OCI-LY3 (cell line): Measurements from ENCODE around the gene RUSF1.
"Not testable (repeated sequence)": the region's sequence is repeated elsewhere in the genome, so short reads cannot be mapped to it uniquely, and the experiment has no call there.

Source experiments
- EZH2phosphoT487 ChIP-seq: fragments of 200-600 bp; shearing (Covaris generic); IDR thresholded peaks from 2 replicates; pipeline ENCODE4 v1.6.1; 2018; ENCODE audit warnings: antibody characterized with exemption, mixed run types, low read depth
- TF ChIP-seq, protein P1 (sequence below): fragments of 200-600, 300-600 bp; sonication (generic); IDR thresholded peaks from 2 replicates; pipeline ENCODE4 v1.5.1; 2014; ENCODE audit warnings: antibody characterized with exemption, low read length, low read depth

DNA sequence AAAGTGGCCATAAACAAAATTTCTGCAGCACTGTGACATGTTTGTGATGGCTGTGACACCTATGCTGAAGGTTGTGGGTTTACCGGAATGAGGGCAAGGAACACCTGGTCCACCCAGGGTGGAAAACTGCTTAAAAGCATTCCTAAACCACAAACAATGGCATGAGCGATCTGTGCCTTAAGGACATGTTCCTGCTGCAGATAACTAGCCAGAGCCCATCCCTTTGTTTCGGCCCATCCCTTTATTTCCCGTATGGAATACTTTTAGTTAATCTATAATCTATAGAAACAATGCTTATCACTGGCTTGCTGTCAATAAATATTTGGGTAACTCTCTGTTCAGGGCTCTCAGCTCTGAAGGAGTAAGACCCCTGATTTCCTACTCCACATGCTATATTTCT is 31.6 kb upstream of the RUSF1 start:
- TF ChIP-seq, protein P1, sequence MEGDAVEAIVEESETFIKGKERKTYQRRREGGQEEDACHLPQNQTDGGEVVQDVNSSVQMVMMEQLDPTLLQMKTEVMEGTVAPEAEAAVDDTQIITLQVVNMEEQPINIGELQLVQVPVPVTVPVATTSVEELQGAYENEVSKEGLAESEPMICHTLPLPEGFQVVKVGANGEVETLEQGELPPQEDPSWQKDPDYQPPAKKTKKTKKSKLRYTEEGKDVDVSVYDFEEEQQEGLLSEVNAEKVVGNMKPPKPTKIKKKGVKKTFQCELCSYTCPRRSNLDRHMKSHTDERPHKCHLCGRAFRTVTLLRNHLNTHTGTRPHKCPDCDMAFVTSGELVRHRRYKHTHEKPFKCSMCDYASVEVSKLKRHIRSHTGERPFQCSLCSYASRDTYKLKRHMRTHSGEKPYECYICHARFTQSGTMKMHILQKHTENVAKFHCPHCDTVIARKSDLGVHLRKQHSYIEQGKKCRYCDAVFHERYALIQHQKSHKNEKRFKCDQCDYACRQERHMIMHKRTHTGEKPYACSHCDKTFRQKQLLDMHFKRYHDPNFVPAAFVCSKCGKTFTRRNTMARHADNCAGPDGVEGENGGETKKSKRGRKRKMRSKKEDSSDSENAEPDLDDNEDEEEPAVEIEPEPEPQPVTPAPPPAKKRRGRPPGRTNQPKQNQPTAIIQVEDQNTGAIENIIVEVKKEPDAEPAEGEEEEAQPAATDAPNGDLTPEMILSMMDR: not testable (repeated sequence)
- not testable (repeated sequence) for TF ChIP-seq EZH2phosphoT487
